ENCODE measurements around the gene GATA3. TPM values are rescaled to one million over a fixed set of nuclear protein-coding genes. Genes with fewer than 3 reads are reported as not detected.
A peak's percentile ranks its signal among the peaks of the same experiment; 100 is the strongest.

Gene GATA3
- total and polyA plus RNA-seq, 2 of the 8 experiments (the other 6 are each of a cell fraction or from before 2014, with no cell fraction given) = 0.02 to 0.43 TPM

DNA sequence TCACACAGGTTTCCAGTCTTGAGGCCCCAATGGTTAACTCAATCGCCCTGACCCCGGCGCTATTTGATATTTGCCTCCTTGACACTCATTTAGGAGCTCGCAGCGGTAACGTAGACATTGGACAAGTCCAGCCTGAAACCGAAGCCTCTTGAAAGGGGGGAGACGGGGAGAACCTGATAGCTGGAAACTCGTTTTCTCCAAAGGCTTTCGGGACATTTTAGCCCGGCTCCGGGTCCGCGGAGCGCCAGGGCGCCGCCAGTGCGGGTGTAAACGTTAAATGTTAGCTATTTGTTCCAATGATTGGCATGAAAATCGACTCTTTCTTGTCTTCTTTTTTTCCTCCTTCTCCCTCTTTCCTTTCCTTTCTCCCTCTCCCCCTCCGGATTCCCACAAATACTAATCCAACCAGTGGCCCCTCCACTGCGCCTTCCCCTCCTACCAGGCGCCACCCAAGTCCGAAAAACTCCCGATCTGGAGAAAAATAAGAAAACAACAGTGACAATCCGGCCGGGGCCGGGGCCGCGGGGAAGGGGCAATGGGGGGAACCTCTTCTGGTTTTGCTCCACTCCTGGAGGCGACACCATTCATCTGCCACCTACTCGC lies 17.2 kb upstream of the GATA3 start:
- no peak overlapping the region for H3K9ac ChIP-seq (replicated peaks in 1 of 4; ENCODE audit: extremely low read depth in 1 of 4, low read depth in 3 of 4, low read length in 3 of 4)
- DNase-seq (ENCODE audit: low read depth in 1 of 2, low spot score in 2 of 2) (peak in 1 of 2 experiments; percentile 52), FAIRE-seq (no peak)
- no peak overlapping the region for H2BK12ac ChIP-seq (ENCODE audit: low read depth, low read length)
- no peak overlapping the region for H3K23ac ChIP-seq (ENCODE audit: insufficient read length)
- H3K27ac ChIP-seq (ENCODE audit: low read depth, low read length) = no peak overlapping the region
- no peak overlapping the region for H3K56ac ChIP-seq (replicated peaks; ENCODE audit: insufficient read length, low read depth, low read length)
- H3K36me3 ChIP-seq (ENCODE audit: control insufficient read depth in 2 of 4, insufficient read depth in 4 of 4, low read length in 3 of 4) = peaks cover 0 to 2% (median 0%) of the 10 kb centered on the region in 4 experiments; a peak in 1 of 8 replicates
- H3K4me3 ChIP-seq (ENCODE audit: extremely low read depth in 1 of 4, insufficient read depth in 2 of 4, low read depth in 3 of 4, low read length in 4 of 4) = peak overlapping the region in 1 of 4 experiments; percentile 26; a peak in 1 of 8 replicates
- POLR2A ChIA-PET (ENCODE audit: partially characterized antibody) = interaction anchor here (0.9 to 1.2 kb wide), 3 partner anchors 12 to 26 kb away, joined by 4 read pairs; no protein-coding TSS in a partner anchor
- H3K79me2 ChIP-seq (ENCODE audit: control insufficient read depth in 1 of 2, insufficient read depth in 2 of 2, low read length in 2 of 2) = no peaks in the 10 kb centered on the region
- peaks cover 78 to 100% (median 100%) of the 10 kb centered on the region in 4 experiments for H3K27me3 ChIP-seq (replicated peaks in 1 of 4; ENCODE audit: control insufficient read depth in 3 of 4, extremely low read depth in 1 of 4, insufficient read depth in 3 of 4, low read length in 3 of 4)
- no peaks in the 10 kb centered on the region for H3K9me3 ChIP-seq (ENCODE audit: insufficient read depth in 2 of 2, low read depth in 1 of 2, low read length in 1 of 2)
- H3K79me1 ChIP-seq (ENCODE audit: low read depth, low read length) = no peaks in the 10 kb centered on the region; the same call in 1 of the 2 replicates
- H4K8ac ChIP-seq (ENCODE audit: extremely low read depth, insufficient read depth, low read length) = no peak overlapping the region
- H2AK5ac ChIP-seq (ENCODE audit: low read depth, low read length) = 0 out of 2 replicates have a peak overlapping the region, but pooled peaks have one; percentile 65
- H4K91ac ChIP-seq (replicated peaks; ENCODE audit: insufficient read length, low read length) = no peak overlapping the region
- H4K20me1 ChIP-seq (replicated peaks in 1 of 2; ENCODE audit: control insufficient read depth in 1 of 2, insufficient read depth in 2 of 2, low read length in 2 of 2) = peaks cover 15 to 28% of the 10 kb centered on the region in 2 experiments
- CTCF ChIA-PET (ENCODE audit: partially characterized antibody) = interaction anchor here (0.9 to 1.3 kb wide), 2 partner anchors 11 to 161 kb away, joined by 3 to 4 read pairs; no protein-coding TSS in a partner anchor
- 6% methylated on average over 30 of the region's 32 CpGs; no CpG with 5 or more reads in 1 of the 2 experiments for WGBS, 2 experiments (ENCODE audit: extremely low coverage in 1 of 2, insufficient coverage in 1 of 2, insufficient read length in 1 of 2, insufficient replicate concordance in 2 of 2, low coverage in 1 of 2, low lambda C conversion rate in 2 of 2, missing lambda C conversion rate in 1 of 2)
- no peak overlapping the region for H3K4ac ChIP-seq (replicated peaks; ENCODE audit: insufficient read length, low read depth, low read length)
- no peaks in the 10 kb centered on the region; the same call in 1 of the 2 replicates for H3K23me2 ChIP-seq (ENCODE audit: low read depth, low read length)
- no peak overlapping the region for H2BK5ac ChIP-seq (ENCODE audit: low read depth, low read length)
- no peak overlapping the region for H2BK20ac ChIP-seq (ENCODE audit: low read length)
- no peak overlapping the region for H3K18ac ChIP-seq (ENCODE audit: extremely low read depth, low read length)
- TF ChIP-seq EGR1 (IDR thresholded peaks at IDR 0.05; ENCODE audit: borderline replicate concordance, low read depth, low read length) = no peak
- TF ChIP-seq SUZ12 (IDR thresholded peaks at IDR 0.05; ENCODE audit: low read length) = peak; percentile 96
- TF ChIP-seq RNF2 (IDR thresholded peaks at IDR 0.05; ENCODE audit: borderline replicate concordance, low read depth, low read length, missing control alignments, poor library complexity, severe bottlenecking) = peak; percentile 98
- TF ChIP-seq EZH2 (IDR thresholded peaks at IDR 0.05; ENCODE audit: low read depth, low read length, severe bottlenecking) = peak; percentile 90
- TF ChIP-seq CBX8 (IDR thresholded peaks at IDR 0.05; ENCODE audit: borderline replicate concordance, low read depth, low read length) = peak; percentile 97
- H3K14ac ChIP-seq (ENCODE audit: insufficient read length) = no peak overlapping the region
- H4K5ac ChIP-seq (ENCODE audit: insufficient read length, low read depth, low read length) = no peak overlapping the region
- H2BK15ac ChIP-seq (ENCODE audit: low read length) = no peak overlapping the region
- H2BK120ac ChIP-seq (replicated peaks; ENCODE audit: low read depth, low read length) = no peak overlapping the region
- H3K4me2 ChIP-seq (ENCODE audit: insufficient read depth in 1 of 2, low read depth in 2 of 2, low read length in 2 of 2) = peak overlapping the region; percentile 10 to 74; a peak in 1 of 4 replicates
- no peak overlapping the region for H2AFZ ChIP-seq (ENCODE audit: low read length)
- peaks cover 7 to 22% (median 13%) of the 10 kb centered on the region in 4 experiments for H3K4me1 ChIP-seq (replicated peaks in 1 of 4; ENCODE audit: control insufficient read depth in 3 of 4, insufficient read depth in 4 of 4, low read length in 3 of 4)

Measured in H1 (cell line).